ENCODE measurements around the gene SNED1. TPM values are rescaled to one million over a fixed set of nuclear protein-coding genes. Genes with fewer than 3 reads are reported as not detected.

The SNED1 gene
- total RNA-seq, 2 experiments from 2014 or later = 1.4 to 1.8 TPM

GRCh38 chr2:241006412-241006811, 8.0 kb downstream of the SNED1 start:
- DNase-seq = no peak
- CTCF ChIA-PET = no interaction called here
- Mint-ChIP-seq H3K27me3 (no peaks in the 10 kb centered on the region), H3K4me1 (ENCODE audit: low read depth) (peaks cover 24% of the 10 kb centered on the region), H3K4me3 (no peak overlapping the region), H3K36me3 (ENCODE audit: low read depth) (peaks cover 12% of the 10 kb centered on the region), H3K27ac (no peak overlapping the region), H3K9me3 (peaks cover 19% of the 10 kb centered on the region)
- no peak for ATAC-seq
- POLR2A ChIA-PET = no interaction called here
- TF ChIP-seq, protein P1, sequence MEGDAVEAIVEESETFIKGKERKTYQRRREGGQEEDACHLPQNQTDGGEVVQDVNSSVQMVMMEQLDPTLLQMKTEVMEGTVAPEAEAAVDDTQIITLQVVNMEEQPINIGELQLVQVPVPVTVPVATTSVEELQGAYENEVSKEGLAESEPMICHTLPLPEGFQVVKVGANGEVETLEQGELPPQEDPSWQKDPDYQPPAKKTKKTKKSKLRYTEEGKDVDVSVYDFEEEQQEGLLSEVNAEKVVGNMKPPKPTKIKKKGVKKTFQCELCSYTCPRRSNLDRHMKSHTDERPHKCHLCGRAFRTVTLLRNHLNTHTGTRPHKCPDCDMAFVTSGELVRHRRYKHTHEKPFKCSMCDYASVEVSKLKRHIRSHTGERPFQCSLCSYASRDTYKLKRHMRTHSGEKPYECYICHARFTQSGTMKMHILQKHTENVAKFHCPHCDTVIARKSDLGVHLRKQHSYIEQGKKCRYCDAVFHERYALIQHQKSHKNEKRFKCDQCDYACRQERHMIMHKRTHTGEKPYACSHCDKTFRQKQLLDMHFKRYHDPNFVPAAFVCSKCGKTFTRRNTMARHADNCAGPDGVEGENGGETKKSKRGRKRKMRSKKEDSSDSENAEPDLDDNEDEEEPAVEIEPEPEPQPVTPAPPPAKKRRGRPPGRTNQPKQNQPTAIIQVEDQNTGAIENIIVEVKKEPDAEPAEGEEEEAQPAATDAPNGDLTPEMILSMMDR (IDR thresholded peaks at IDR 0.05) = no peak
- intact Hi-C loops (cut with micrococcal nuclease) = no loop called here

DNA sequence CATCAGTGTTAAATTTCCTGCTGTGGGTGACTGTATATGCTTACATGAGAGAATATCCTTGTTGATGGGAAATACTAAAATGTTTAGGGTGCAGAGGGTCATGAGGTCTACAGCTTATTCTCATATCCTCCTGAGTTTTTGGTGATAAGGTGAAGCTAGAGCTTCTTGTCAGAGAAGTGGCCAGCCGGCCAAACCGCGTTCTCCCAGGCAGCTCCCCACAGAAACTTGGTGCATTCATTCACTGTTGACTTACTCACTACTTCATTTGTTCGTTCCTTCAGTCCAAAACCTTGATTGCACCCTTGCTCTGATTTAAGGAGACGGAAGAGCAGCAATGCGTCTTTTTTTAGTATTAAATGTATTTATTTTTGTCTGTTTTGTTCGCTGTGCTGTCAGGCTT, 8.7 kb downstream of the SNED1 start:
- no peak overlapping the region for H3K4me3 Mint-ChIP-seq
- peaks cover 19% of the 10 kb centered on the region for H3K9me3 Mint-ChIP-seq
- TF ChIP-seq, protein P1 (IDR thresholded peaks at IDR 0.05) = no peak
- intact Hi-C loops (cut with micrococcal nuclease) = no loop called here
- peaks cover 26% of the 10 kb centered on the region for H3K4me1 Mint-ChIP-seq (ENCODE audit: low read depth)
- ChIA-PET POLR2A (no interaction called here), CTCF (no interaction called here)
- H3K27me3 Mint-ChIP-seq = no peaks in the 10 kb centered on the region
- peaks cover 12% of the 10 kb centered on the region for H3K36me3 Mint-ChIP-seq (ENCODE audit: low read depth)
- DNase-seq (no peak), ATAC-seq (no peak)
- no peak overlapping the region for H3K27ac Mint-ChIP-seq

- TF ChIP-seq, protein P1 (IDR thresholded peaks at IDR 0.05) = no peak
- no peaks in the 10 kb centered on the region for H3K27me3 Mint-ChIP-seq
- H3K9me3 Mint-ChIP-seq = peaks cover 19% of the 10 kb centered on the region
- CTCF ChIA-PET = interaction anchor here (0.8 kb wide), 1 partner anchor 25 kb away, joined by 3 read pairs; no protein-coding TSS in a partner anchor
- ATAC-seq = no peak
- peaks cover 31% of the 10 kb centered on the region for H3K4me1 Mint-ChIP-seq (ENCODE audit: low read depth)
- DNase-seq = no peak
- POLR2A ChIA-PET = interaction anchor here (1.3 to 2.0 kb wide), 2 partner anchors 8 to 41 kb away, joined by 3 to 12 read pairs; partner anchors contain the start of gene SNED1
- H3K36me3 Mint-ChIP-seq (ENCODE audit: low read depth) = peaks cover 12% of the 10 kb centered on the region
- no peak overlapping the region for H3K27ac Mint-ChIP-seq
- intact Hi-C loops (cut with micrococcal nuclease) = no loop called here
- no peak overlapping the region for H3K4me3 Mint-ChIP-seq
These were observed 9.7 kb downstream of the SNED1 start for GRCh38 chr2:241007880-241008710.

DNA sequence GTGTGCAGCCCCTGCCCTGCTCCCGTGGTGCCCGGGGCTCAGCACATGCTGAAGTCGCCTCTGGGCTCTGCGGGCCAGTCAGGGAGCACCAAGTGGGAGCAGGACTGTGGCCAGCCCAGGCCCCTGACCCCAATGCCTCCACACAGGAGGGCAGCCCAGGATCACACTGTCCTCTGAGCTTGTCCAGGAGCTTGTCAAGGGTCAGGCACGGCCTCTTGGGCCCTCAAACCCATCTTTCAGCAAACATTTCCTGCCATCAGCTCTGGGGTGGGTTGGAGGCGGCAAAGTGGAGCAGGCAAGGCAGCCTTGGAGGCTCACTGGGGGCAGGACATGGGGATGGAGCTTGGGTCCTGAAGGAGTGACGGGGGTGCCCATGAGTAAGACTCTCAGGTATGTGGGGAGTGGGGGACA, 10.3 kb downstream of the SNED1 start:
- Mint-ChIP-seq H3K27me3 (no peaks in the 10 kb centered on the region), H3K4me1 (ENCODE audit: low read depth) (peaks cover 31% of the 10 kb centered on the region)

More for the DNA sequence above, 10.3 kb downstream of the SNED1 start:
- intact Hi-C loops (cut with micrococcal nuclease) = no loop called here
- ATAC-seq (no peak), DNase-seq (no peak)
- peaks cover 7% of the 10 kb centered on the region for H3K36me3 Mint-ChIP-seq (ENCODE audit: low read depth)
- H3K27ac Mint-ChIP-seq = peak overlapping the region; percentile 79
- TF ChIP-seq, protein P1 (IDR thresholded peaks at IDR 0.05) = no peak
- peaks cover 15% of the 10 kb centered on the region for H3K9me3 Mint-ChIP-seq
- ChIA-PET POLR2A (interaction anchor here (1.0 to 2.0 kb wide), 3 partner anchors 9 to 141 kb away, joined by 3 to 12 read pairs (median 3); partner anchors contain the start of genes PPP1R7 and SNED1), CTCF (interaction anchor here (0.8 kb wide), 1 partner anchor 25 kb away, joined by 3 read pairs; no protein-coding TSS in a partner anchor)
- no peak overlapping the region for H3K4me3 Mint-ChIP-seq

Measured in activated CD8-positive, alpha-beta T cell treated with anti-CD3 and anti-CD28 coated beads for 36 hours (primary cell).